Smooth muscle cell (in vitro differentiated cells): ENCODE data around the gene ANKRD1. TPM values are rescaled to one million over a fixed set of nuclear protein-coding genes. Genes with fewer than 3 reads are reported as not detected.

Experiments
- DNase-seq: peaks from one replicate; lab custom pipeline; 2025; ENCODE audit not compliant: unreplicated experiment; lab: John Stamatoyannopoulos, UW
- H2AFZ ChIP-seq: fragments of 200-600 bp; sonication (generic); 2 replicates; pipeline ENCODE4 v1.6.0; 2016; ENCODE audit warnings: antibody characterized with exemption, low read depth, mild to moderate bottlenecking
- H3F3A ChIP-seq: fragments of 200-600 bp; sonication (generic); 2 replicates; pipeline ENCODE4 v1.6.0; 2017; ENCODE audit warnings: antibody characterized with exemption, low read depth
- H3K27ac ChIP-seq: fragments of 200-600 bp; sonication (generic); 2 replicates; pipeline ENCODE4 v1.5.1; 2016; ENCODE audit warnings: low read depth, mild to moderate bottlenecking
- H3K27me3 ChIP-seq: fragments of 200-600 bp; sonication (generic); 2 replicates; pipeline ENCODE4 v1.6.1; 2016; ENCODE audit warnings: low read depth, mild to moderate bottlenecking
- H3K36me3 ChIP-seq: fragments of 200-600 bp; sonication (generic); 2 replicates; pipeline ENCODE4 v1.5.1; 2016; ENCODE audit warnings: low read depth
- H3K4me1 ChIP-seq: fragments of 200-600 bp; sonication (generic); 2 replicates; pipeline ENCODE4 v1.5.1; 2016; ENCODE audit warnings: low read depth
- H3K4me2 ChIP-seq: fragments of 200-600 bp; sonication (generic); 2 replicates; pipeline ENCODE4 v1.6.0; 2016; ENCODE audit warnings: mild to moderate bottlenecking
- H3K4me3 ChIP-seq: fragments of 200-600 bp; sonication (generic); 2 replicates; pipeline ENCODE4 v1.5.1; 2016; ENCODE audit warnings: mild to moderate bottlenecking
- H3K79me2 ChIP-seq: fragments of 200-600 bp; sonication (generic); 2 replicates; pipeline ENCODE4 v1.6.0; 2016; ENCODE audit warnings: low read depth, mild to moderate bottlenecking
- H3K9ac ChIP-seq: fragments of 200-600 bp; sonication (generic); 2 replicates; pipeline ENCODE4 v1.6.0; 2016; ENCODE audit warnings: low read depth
- H3K9me3 ChIP-seq: fragments of 200-600 bp; sonication (generic); replicated peaks from 2 replicates; pipeline ENCODE4 v1.5.1; 2016; ENCODE audit warnings: low read depth
- H4K20me1 ChIP-seq: fragments of 200-600 bp; sonication (generic); 2 replicates; pipeline ENCODE4 v1.6.0; 2016; ENCODE audit warnings: low read depth
- CTCF ChIP-seq: fragments of 200-600 bp; sonication (generic); IDR thresholded peaks from 2 replicates; pipeline ENCODE4 v1.5.1; 2017; ENCODE audit warnings: borderline replicate concordance, mild to moderate bottlenecking, antibody characterized with exemption; ENCODE audit not compliant: insufficient read depth, poor library complexity, severe bottlenecking
- WGBS: methylation state at CpG from one replicate; pipeline ENCODE4 v1.1.7; 2016; ENCODE audit warnings: low lambda C conversion rate; 5-methylcytosine and 5-hydroxymethylcytosine counted together
- polyA plus RNA-seq: library from polyadenylated mRNA; unstranded; fragments of >200 nt; fragmentation: Nextera tagmentation; extraction: Ambion mirVana; gene quantifications from 2 replicates; pipeline ENCODE4 v1.2.1, GENCODE V29; 2016
- total RNA-seq: library from RNA; depleted of rRNA; stranded (reverse); fragments of >200 nt; gene quantifications from 2 replicates; pipeline ENCODE4 v1.2.3, GENCODE V29; 2014

Gene ANKRD1
- total and polyA plus RNA-seq, 2 experiments from 2014 or later, result 20.0 to 150 TPM

- Histone ChIP-seq H2AFZ (peak overlapping the region; percentile 3), H3K4me3 (no peak overlapping the region), H4K20me1 (no peaks in the 10 kb centered on the region), H3K9ac (no peak overlapping the region), H3K27me3 (no peaks in the 10 kb centered on the region), H3K9me3 (no peaks in the 10 kb centered on the region), H3K27ac (peak overlapping the region; percentile 57), H3K36me3 (no peaks in the 10 kb centered on the region), H3K79me2 (no peaks in the 10 kb centered on the region), H3K4me2 (peak overlapping the region; percentile 47), H3F3A (peaks cover 11% of the 10 kb centered on the region), H3K4me1 (peaks cover 20% of the 10 kb centered on the region)
- no peak for TF ChIP-seq CTCF
- DNase-seq, result no peak
- 18% methylated on average over 5 of the region's 5 CpGs for WGBS
These were observed 14.8 kb upstream of the ANKRD1 start for GRCh38 chr10:90935581-90936275.

GRCh38 chr10:90930971-90931871 lies 10.3 kb upstream of the ANKRD1 start:
- Histone ChIP-seq H3K9me3 (no peaks in the 10 kb centered on the region), H3K27me3 (no peaks in the 10 kb centered on the region), H3K4me1 (peaks cover 25% of the 10 kb centered on the region), H3K4me3 (peak overlapping the region; percentile 4), H4K20me1 (no peaks in the 10 kb centered on the region), H2AFZ (no peak overlapping the region), H3K79me2 (no peaks in the 10 kb centered on the region), H3K4me2 (peak overlapping the region; percentile 79), H3F3A (peaks cover 24% of the 10 kb centered on the region), H3K36me3 (no peaks in the 10 kb centered on the region), H3K9ac (peak overlapping the region; percentile 36), H3K27ac (peak overlapping the region; percentile 77)
- 6% methylated on average over 6 of the region's 6 CpGs for WGBS
- no peak for TF ChIP-seq CTCF
- DNase-seq, result no peak

- Histone ChIP-seq H3K27ac (peak overlapping the region; percentile 77), H3K27me3 (no peaks in the 10 kb centered on the region), H3K4me3 (peak overlapping the region; percentile 4), H3K9me3 (no peaks in the 10 kb centered on the region), H4K20me1 (no peaks in the 10 kb centered on the region), H3F3A (peaks cover 24% of the 10 kb centered on the region), H3K36me3 (no peaks in the 10 kb centered on the region), H3K9ac (peak overlapping the region; percentile 18), H3K4me2 (peak overlapping the region; percentile 79), H3K4me1 (peaks cover 16% of the 10 kb centered on the region), H3K79me2 (no peaks in the 10 kb centered on the region), H2AFZ (no peak overlapping the region)
- no peak for TF ChIP-seq CTCF
- WGBS, result 8% methylated on average over 5 of the region's 5 CpGs
- DNase-seq, result no peak
These were observed 9.4 kb upstream of the ANKRD1 start for GRCh38 chr10:90930070-90930837.
